Activated T-helper 9 cell treated with anti-CD3 and anti-CD28 coated beads, Interleukin-2, amount 50 U/mL, for 16 hours (primary cell): ENCODE measurements around the gene DGKI.

Source experiments
- DNase-seq: peaks from one replicate; pipeline ENCODE4 v3.0.0-alpha.2; 2020; ENCODE audit warnings: low read depth

DGKI gene

GRCh38 chr7:137407078-137407477, 439.7 kb downstream of the DGKI start:
- no peak for DNase-seq

DNA sequence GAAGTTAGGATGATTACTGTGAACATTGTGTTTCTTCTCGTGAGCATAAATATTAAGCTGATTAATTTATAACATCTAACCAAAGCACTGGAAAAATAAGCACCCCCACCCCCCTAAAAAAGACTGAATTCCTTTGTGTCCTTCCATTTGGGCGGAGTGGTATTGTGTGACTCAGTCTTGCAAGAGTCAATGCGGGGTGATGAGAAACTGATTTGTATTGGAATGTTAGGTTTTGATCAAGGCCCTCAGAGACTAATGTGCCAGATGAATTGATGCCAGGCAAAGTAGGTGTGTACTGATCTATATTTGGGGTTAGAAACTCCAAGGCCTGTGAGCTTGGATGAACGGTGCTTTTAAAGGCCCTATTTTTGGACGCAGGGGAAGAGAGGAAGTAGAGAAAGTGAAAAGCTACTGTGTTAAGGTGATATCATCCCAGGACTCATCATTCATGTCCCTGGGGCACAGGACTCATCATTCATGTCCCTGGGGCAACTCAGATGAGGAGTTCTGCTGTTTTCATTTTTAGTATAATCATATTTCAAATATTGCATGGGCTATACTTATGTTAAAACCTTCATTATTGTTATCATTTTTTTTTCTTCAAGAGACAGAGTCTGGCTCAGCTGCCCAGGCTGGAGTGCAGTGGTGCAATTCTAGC, 442.0 kb downstream of the DGKI start:
- no peak for DNase-seq

- no peak for DNase-seq
These were observed 443.4 kb downstream of the DGKI start for GRCh38 chr7:137403353-137403695.

- no peak for DNase-seq
These were observed 444.0 kb downstream of the DGKI start for GRCh38 chr7:137402536-137403352.

DNA sequence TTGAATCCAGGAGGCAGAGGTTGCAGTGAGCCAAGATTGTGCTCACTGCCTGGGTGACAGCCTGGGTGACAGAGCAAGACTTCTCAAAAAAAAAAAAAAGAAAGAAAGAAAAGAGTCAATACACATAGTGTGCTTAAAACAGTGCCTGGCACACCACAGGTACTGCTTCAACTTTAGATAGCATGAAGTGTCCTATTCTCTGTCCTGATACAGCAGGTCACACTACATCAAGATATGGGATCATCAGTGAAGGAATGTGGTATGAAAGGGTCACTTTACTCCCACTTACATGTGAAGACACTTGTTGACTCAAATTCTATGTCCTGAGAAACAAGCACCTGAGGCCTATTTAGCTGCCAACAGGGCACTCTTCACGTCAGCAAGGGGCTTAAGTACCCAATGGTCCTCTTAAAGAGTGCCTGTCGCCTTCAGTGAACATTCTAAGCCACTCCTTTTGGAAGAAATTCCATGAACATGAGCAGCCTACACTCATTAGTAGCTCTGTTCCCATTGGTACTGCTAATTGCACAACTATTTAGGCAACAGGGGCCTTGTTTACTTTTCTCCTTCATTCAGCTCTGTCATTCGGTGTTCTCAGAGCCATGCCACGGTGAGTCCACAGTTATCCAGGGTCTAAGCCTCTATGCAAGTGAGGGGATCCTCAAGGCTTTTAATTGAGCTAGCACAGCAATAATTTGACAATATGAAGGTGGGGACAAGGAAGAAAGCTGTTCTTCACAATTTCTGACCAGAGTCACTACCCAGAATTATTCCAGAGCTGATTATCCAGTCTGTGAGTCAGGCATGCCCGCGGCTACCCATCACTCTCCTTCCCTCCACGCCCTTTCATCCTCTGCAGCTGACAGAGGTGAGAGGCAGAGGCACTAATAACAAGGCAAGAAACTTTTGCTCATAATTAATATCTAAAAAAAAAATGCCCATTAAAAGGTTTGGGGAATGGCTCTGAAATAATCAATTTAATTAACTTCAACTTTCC, 446.6 kb downstream of the DGKI start:
- DNase-seq: no peak

DNA sequence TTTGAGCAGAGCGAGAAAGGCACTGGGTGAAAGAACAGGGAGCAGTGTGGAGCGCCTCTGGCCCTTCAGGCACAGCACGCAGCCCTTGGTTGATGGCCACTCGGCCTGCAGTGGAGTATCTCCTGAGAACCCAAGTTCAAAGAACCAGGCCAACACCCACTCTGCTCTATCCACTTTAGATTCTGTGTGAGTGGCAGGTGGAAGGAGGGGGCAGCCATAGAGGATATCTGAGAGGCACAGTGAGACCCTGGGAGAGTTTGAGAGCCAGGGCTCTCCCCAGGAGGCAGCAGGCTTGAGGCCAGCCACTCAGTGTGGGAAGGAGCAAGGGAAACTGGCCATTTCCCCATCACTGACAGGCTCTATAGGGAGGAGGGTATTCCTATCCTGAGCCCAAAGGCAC, 450.7 kb downstream of the DGKI start:
- no peak for DNase-seq

GRCh38 chr7:137395420-137395819, 451.4 kb downstream of the DGKI start:
- DNase-seq: no peak

DNA sequence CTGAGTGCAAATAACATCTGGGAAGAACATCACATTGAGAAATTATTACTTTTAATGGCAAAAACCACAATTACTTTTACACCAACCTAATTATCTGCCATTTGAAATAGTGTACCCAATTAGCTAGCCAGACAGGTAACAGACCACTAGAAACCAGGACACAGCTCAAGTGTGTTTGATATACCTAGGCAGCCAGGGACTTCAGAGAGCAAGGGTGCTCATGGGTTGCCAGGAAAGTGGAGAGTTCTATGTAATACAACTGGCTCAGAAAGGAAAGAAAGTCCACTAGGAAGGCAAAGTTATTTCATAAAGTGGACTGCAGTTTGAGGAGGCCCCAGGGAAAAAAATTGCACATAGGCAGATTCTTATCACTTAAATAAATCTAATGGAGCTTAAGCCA, 453.2 kb downstream of the DGKI start:
- DNase-seq: no peak

- DNase-seq: no peak
These were observed 456.7 kb downstream of the DGKI start for GRCh38 chr7:137390076-137390475.

GRCh38 chr7:137388916-137389315, 457.9 kb downstream of the DGKI start:
- DNase-seq: no peak

- no peak for DNase-seq
These were observed 459.8 kb downstream of the DGKI start for GRCh38 chr7:137386966-137387365.

DNA sequence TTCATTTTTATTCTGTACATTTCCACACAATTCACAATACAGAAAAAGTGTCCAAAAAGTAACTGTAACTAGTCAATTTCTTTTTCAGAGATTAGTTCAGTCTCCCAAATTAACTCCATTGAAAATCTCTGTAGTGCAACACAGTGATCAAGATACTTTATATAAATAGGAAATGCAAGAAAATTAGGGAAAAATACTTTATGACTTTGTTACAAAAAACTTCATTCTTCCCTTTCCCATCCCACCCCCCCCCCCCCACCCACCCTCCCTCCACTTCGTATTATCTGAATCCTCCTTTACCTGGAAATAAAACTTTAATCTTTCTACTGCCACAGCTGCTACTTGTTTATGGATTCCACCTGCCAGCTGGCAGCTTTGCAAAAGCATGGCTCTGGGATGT, 465.7 kb downstream of the DGKI start:
- no peak for DNase-seq

GRCh38 chr7:137373507-137373906, 473.3 kb downstream of the DGKI start:
- DNase-seq: no peak

DNA sequence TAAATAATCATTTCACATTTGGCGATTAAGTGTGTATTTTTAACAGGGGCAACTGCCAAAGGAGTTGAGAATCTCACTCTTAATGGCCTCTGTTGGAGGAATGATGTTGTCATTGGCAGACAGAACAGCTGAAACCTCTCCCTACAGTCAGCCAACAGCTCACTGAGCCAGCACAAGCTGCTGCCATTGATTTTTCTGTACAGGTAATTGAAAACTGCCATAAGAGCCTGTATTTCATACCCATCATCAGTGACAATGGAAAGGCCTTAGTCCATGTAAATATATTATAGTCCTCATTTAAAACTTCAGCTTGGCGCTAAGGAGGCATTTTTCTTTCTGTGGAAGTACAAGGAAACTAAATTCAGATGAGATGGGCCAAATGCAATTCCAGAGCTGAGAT, 475.2 kb downstream of the DGKI start:
- no peak for DNase-seq

DNA sequence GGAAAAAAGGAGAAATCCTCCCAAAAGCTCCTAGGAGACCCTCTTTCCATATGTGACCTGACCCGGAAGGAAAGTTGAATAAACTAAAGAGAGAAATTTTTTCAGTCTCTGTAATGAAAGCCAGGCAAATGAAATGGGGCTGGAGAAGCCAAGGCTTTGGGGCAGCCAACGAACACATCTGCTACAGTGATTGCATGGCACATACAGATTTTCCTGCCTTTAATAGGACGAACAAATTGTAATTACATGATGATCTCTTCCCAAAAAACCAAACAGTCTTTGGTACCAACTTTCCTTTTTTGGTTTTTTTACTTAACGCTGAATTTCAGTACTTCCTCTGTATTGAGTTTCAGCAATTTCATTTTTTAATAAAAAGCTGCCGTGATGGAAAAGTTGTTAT, 479.8 kb downstream of the DGKI start:
- no peak for DNase-seq

GRCh38 chr7:137363683-137364082, 483.1 kb downstream of the DGKI start:
- no peak for DNase-seq

GRCh38 chr7:137360087-137360679, 486.6 kb downstream of the DGKI start:
- no peak for DNase-seq

GRCh38 chr7:137354961-137355360, 491.8 kb downstream of the DGKI start:
- DNase-seq: no peak

- DNase-seq: no peak
These were observed 492.4 kb downstream of the DGKI start for GRCh38 chr7:137354396-137354795.

- DNase-seq: no peak
These were observed 494.8 kb downstream of the DGKI start for GRCh38 chr7:137351941-137352340.

DNA sequence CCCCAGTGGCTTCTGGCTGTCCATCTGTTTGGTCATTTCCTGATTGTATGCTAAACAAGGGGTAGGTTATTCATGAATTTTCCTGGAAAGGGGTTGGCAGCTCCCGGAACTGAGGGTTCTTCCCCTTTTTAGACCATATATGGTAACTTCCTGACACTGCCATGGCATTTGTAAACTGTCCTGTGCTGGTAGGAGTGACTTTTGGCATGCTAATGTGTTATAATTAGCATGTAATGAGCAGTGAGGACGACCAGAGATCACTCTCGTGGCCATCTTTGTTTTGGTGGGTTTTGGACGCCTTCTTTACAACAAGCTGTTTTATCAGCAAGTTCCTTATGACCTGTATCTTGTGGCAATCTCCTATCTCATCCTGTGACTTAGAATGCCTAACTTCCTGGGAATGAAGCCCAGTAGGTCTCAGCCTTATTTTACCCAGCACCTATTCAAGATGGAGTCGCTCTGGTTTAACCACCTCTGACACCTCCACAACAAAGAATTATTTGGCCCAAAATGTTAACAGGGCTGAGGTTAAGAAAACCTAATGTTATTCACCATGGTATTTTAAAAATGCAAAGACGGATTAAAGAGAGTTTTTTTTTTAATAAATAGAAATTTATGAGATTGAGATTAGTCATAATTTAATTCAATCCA, 500.9 kb downstream of the DGKI start:
- no peak for DNase-seq
